Vagina (tissue), 2 donors: ENCODE results near the gene KCND2. TPM values are rescaled to one million over a fixed set of nuclear protein-coding genes. Genes with fewer than 3 reads are reported as not detected.

Source experiments
- DNase-seq, 2 donors: peaks; one replicate each; pipeline ENCODE4 v3.0.0-alpha.2; 2017; ENCODE audit errors: extremely low spot score in 2 of 2
- H3K27ac ChIP-seq: fragments of 200-600 bp; sonication (generic); one replicate; pipeline ENCODE4 v1.5.1; 2019
- H3K27me3 ChIP-seq: fragments of 200-600 bp; sonication (generic); one replicate; pipeline ENCODE4 v1.5.1; 2019
- H3K36me3 ChIP-seq, 2 donors: fragments of 200-600 bp; sonication (generic); one replicate each; pipeline ENCODE4 v1.5.1; 2017 to 2019
- H3K4me1 ChIP-seq: fragments of 200-600 bp; sonication (generic); one replicate; pipeline ENCODE4 v1.5.1; 2019
- H3K4me3 ChIP-seq, 2 donors: fragments of 200-600 bp; sonication (generic); 1 replicate in 1 of 2; 2 replicates in 1 of 2; pipeline ENCODE4 v1.5.1; 2016 to 2019
- H3K9me3 ChIP-seq: fragments of 200-600 bp; sonication (generic); one replicate; pipeline ENCODE4 v1.5.1; 2019
- POLR2A ChIP-seq, 2 donors: fragments of 450-650 bp; IDR thresholded peaks; one replicate each; pipeline ENCODE4 v1.6.1; 2017; ENCODE audit warnings: antibody characterized with exemption in 2 of 2, mild to moderate bottlenecking in 2 of 2, moderate library complexity in 2 of 2
- POLR2AphosphoS5 ChIP-seq, 2 donors: sonication (generic); formaldehyde crosslinking; IDR thresholded peaks; one replicate each; pipeline ENCODE4 v1.9.0; 2017; ENCODE audit warnings: antibody characterized with exemption in 2 of 2, mild to moderate bottlenecking in 2 of 2, low read depth in 1 of 2; ENCODE audit not compliant: insufficient read depth in 1 of 2
- intact Hi-C: fragments of 100-400 bp; cut with DNase I; formaldehyde crosslinking; loops from one replicate; pipeline ENCODE4 v1.15.1; 2023
- total RNA-seq: library from RNA; depleted of rRNA; stranded (reverse); fragments of >200 nt; gene quantifications from one replicate; pipeline ENCODE4 v1.2.3, GENCODE V29; 2016
- TF ChIP-seq, protein P1 (sequence below), 3 experiments: fragments of 450-650 bp in 2 of 3; fragments of 200-600 bp in 1 of 3; sonication (generic) in 1 of 3; IDR thresholded peaks; one replicate each; pipeline ENCODE4 v1.5.1; 2017 to 2019; ENCODE audit warnings: antibody characterized with exemption in 3 of 3, mild to moderate bottlenecking in 2 of 3, moderate library complexity in 2 of 3

KCND2 gene
- total RNA-seq, 1 donor from 2014 or later = 3.7 TPM

GRCh38 chr7:120519224-120519623 is 246.2 kb downstream of the KCND2 start:
- TF ChIP-seq, protein P1, sequence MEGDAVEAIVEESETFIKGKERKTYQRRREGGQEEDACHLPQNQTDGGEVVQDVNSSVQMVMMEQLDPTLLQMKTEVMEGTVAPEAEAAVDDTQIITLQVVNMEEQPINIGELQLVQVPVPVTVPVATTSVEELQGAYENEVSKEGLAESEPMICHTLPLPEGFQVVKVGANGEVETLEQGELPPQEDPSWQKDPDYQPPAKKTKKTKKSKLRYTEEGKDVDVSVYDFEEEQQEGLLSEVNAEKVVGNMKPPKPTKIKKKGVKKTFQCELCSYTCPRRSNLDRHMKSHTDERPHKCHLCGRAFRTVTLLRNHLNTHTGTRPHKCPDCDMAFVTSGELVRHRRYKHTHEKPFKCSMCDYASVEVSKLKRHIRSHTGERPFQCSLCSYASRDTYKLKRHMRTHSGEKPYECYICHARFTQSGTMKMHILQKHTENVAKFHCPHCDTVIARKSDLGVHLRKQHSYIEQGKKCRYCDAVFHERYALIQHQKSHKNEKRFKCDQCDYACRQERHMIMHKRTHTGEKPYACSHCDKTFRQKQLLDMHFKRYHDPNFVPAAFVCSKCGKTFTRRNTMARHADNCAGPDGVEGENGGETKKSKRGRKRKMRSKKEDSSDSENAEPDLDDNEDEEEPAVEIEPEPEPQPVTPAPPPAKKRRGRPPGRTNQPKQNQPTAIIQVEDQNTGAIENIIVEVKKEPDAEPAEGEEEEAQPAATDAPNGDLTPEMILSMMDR (IDR thresholded peaks at IDR 0.05) = no peak
- TF ChIP-seq POLR2A (IDR thresholded peaks at IDR 0.05) (no peak), POLR2AphosphoS5 (IDR thresholded peaks at IDR 0.05; ENCODE audit: insufficient read depth in 1 of 2, low read depth in 1 of 2) (no peak)
- H3K4me3 ChIP-seq = no peak overlapping the region
- H3K27ac ChIP-seq = no peak overlapping the region
- no peaks in the 10 kb centered on the region for H3K4me1 ChIP-seq
- H3K36me3 ChIP-seq = no peaks in the 10 kb centered on the region
- intact Hi-C loops = no loop called here
- no peak for DNase-seq
- no peaks in the 10 kb centered on the region for H3K27me3 ChIP-seq
- H3K9me3 ChIP-seq = no peaks in the 10 kb centered on the region

- H3K4me1 ChIP-seq = no peaks in the 10 kb centered on the region
- no peak for DNase-seq
- H3K27me3 ChIP-seq = no peaks in the 10 kb centered on the region
- intact Hi-C loops = no loop called here
- no peaks in the 10 kb centered on the region for H3K36me3 ChIP-seq
- H3K4me3 ChIP-seq = no peak overlapping the region
- no peaks in the 10 kb centered on the region for H3K9me3 ChIP-seq
- no peak overlapping the region for H3K27ac ChIP-seq
- TF ChIP-seq POLR2AphosphoS5 (IDR thresholded peaks at IDR 0.05; ENCODE audit: insufficient read depth in 1 of 2, low read depth in 1 of 2) = no peak
- TF ChIP-seq POLR2A (IDR thresholded peaks at IDR 0.05) = no peak
- TF ChIP-seq, protein P1 (IDR thresholded peaks at IDR 0.05) = no peak
These were observed 249.1 kb downstream of the KCND2 start for GRCh38 chr7:120521761-120522737.

DNA sequence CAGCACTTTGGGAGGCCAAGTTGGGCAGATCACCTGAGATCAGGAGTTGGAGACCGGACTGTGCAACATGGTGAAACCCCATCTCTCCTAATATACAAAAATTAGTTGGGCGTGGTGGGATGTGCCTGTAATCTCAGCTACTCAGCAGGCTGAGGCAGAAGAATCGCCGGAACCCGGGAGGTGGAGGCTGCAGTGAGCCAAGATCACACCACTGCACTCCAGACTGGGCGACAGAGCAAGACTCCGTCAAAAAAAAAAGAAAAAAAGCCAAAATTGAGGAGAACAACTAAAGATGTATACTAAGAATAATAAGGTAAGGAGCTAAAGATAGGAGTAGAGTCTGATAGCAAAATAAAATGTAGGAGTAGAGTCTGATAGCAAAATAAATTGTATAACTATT is 251.0 kb downstream of the KCND2 start:
- no peak for DNase-seq
- Histone ChIP-seq H3K4me3 (no peak overlapping the region), H3K27me3 (no peaks in the 10 kb centered on the region), H3K27ac (no peak overlapping the region), H3K4me1 (no peaks in the 10 kb centered on the region), H3K36me3 (no peaks in the 10 kb centered on the region), H3K9me3 (no peaks in the 10 kb centered on the region)
- intact Hi-C loops = no loop called here
- TF ChIP-seq, protein P1 (IDR thresholded peaks at IDR 0.05) = no peak
- no peak for TF ChIP-seq POLR2A (IDR thresholded peaks at IDR 0.05)
- no peak for TF ChIP-seq POLR2AphosphoS5 (IDR thresholded peaks at IDR 0.05; ENCODE audit: insufficient read depth in 1 of 2, low read depth in 1 of 2)

DNA sequence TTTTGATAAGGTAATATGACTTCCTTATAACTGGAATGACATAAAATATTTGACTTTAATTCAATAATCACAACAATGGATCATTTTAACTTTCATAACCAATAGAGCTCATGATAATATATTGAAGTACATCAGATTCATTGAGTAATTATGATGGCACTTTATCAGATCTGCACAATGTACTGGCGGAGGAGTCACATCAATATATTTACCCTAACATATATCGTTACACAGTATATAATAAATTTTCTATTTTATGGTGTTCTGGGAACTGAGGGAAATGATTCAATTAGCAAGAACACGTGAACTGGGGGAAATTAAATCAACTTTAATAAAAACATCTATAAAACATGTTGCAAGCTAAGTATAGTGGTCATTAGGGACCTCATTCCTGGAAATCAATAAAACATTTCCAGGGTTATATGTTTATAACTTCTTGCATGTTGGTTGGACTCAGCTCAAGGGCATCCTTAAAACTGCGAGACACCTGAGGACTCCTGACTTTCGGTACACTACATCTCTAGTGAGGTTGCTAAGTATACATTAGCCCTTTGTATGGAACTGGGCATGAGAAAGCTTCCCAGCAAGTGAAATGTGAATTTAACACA is 254.0 kb downstream of the KCND2 start:
- TF ChIP-seq POLR2AphosphoS5 (IDR thresholded peaks at IDR 0.05; ENCODE audit: insufficient read depth in 1 of 2, low read depth in 1 of 2) = no peak
- no peak for TF ChIP-seq POLR2A (IDR thresholded peaks at IDR 0.05)
- TF ChIP-seq, protein P1 (IDR thresholded peaks at IDR 0.05) = no peak
- DNase-seq = no peak

More for the DNA sequence above, 254.0 kb downstream of the KCND2 start:
- Histone ChIP-seq H3K36me3 (no peaks in the 10 kb centered on the region), H3K27me3 (no peaks in the 10 kb centered on the region), H3K4me3 (no peak overlapping the region), H3K9me3 (no peaks in the 10 kb centered on the region), H3K27ac (no peak overlapping the region), H3K4me1 (no peaks in the 10 kb centered on the region)
- intact Hi-C loops = no loop called here
